NCI-H526 (cell line): ENCODE results near the gene TMEM74B.
"Not testable (repeated sequence)": the region's sequence is repeated elsewhere in the genome, so short reads cannot be mapped to it uniquely, and the experiment has no call there.

ENCODE experiments used
- DNase-seq, 2 experiments: peaks; one replicate each; lab custom pipeline; 2025; lab: John Stamatoyannopoulos, UW

TMEM74B gene

GRCh38 chr20:1184638-1185315, at the start of gene TMEM74B:
Gene TMEM74B (minus strand): TSS chr20:1184981. CDS start chr20:1183801, 1,180 bp downstream.
- DNase-seq: peak; percentile 18 to 65

DNA sequence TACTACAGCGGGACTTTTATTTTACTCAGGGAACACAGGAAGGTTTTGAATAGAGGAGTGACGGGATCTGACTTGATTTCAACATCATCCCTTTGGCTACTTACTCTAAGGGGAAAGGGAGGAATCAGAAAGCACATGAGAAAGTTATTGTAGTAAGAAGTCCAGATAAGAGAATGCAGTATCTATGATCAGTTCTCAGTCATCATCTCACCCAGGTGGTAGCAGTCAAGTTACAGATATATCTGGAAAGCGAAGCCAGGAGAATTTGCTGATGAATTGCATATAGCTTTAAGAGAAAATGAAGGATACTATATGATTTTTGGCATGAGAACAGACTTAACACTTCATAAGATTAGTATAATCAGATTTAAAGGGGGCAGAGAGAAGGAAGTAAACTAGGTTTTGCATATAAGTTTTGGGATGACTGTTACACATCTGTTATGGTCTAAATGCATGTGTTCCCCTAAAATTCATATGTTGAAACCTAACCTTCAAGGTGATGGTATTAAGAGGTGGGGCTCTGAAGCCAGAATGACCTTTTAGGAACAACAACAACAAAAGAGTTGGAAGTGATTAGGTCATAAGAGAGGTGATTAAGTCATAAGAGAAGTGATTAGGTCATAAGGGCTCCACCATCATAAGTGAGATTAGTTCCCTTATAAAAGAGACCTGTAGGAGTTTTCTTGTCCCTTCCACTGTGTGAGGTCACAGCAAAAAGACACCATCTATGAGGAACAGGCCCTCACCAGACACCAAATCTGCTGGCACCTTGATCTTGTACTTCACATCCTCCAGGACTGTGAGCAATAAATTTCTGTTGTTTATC, 47.7 kb upstream of the TMEM74B start:
- DNase-seq: no peak

DNA sequence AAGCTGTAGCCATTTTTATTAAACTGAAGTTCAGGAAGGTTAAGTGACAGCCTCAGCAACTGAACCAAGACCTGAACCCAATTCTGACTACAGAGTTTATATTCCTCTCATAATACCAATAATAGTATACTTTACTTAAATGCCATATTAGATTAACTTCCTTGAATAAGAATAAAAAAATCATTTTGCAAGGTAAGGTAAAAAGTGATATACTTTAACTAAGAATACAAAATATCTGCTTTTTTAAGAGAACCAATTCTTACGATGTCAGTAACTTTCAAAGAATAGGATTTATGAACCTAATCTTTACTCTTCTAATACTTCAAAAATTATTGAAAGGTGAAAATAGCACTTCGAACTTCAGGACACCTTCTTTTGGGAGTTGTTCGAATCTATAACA, 44.8 kb upstream of the TMEM74B start:
- no peak for DNase-seq

DNA sequence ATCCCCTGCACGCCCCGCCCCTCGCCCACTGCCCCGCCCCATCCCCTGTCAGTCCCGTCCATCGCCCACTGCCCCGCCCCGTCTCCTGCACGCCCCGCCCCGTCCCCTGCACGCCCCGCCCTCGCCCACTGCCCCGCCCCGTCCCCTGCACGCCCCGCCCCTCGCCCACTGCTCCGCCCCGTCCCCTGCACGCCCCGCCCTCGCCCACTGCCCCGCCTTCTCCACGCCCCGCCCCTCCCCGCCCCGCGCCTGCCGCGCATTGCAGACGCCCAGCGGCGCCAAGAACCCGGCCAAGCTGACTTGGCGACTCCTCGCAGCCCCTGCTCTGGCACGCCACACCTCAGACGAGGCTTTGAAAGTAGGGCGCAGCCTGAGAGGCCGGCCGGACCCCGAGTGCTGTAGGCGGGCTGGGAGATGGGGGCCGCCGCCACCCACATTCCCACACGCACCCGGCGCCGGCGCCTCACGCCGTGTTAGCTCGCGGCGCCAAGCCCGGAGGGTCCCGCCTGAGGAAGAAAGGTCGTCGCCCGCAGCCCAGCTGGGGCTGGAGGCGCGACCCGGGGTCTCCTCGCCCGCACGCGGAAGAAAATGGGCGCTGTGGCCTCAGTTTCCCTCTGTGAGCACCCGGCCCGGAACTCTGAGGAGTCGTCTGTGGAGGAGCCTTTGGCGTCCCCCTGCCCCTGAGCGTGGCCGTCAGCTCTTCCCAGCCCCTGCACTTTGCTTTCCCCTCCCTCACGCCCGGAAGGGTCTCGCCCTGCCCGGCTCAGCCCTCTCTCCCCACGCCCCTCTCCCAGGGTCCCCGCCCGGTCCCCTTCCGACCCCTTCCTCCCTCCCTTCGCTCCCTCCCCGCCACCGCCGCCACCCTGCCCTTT, 41.2 kb upstream of the TMEM74B start, which contains the start of gene RAD21L1:
Gene RAD21L1 (plus strand): TSS at position 262 of the 872 bp plus-strand sequence. CDS start 2,410 bp downstream, outside the sequence.
- peak; percentile 44 to 91 for DNase-seq

- DNase-seq: peak; percentile 37 to 92
Observed at GRCh38 chr20:1225263-1225782, 40.5 kb upstream of the TMEM74B start.

- DNase-seq: peak in 1 of 2 experiments; percentile 16
Observed at GRCh38 chr20:1224205-1224890, 39.6 kb upstream of the TMEM74B start.

- not testable (repeated sequence) for DNase-seq
Observed at GRCh38 chr20:1222750-1223149, 38.0 kb upstream of the TMEM74B start.

DNA sequence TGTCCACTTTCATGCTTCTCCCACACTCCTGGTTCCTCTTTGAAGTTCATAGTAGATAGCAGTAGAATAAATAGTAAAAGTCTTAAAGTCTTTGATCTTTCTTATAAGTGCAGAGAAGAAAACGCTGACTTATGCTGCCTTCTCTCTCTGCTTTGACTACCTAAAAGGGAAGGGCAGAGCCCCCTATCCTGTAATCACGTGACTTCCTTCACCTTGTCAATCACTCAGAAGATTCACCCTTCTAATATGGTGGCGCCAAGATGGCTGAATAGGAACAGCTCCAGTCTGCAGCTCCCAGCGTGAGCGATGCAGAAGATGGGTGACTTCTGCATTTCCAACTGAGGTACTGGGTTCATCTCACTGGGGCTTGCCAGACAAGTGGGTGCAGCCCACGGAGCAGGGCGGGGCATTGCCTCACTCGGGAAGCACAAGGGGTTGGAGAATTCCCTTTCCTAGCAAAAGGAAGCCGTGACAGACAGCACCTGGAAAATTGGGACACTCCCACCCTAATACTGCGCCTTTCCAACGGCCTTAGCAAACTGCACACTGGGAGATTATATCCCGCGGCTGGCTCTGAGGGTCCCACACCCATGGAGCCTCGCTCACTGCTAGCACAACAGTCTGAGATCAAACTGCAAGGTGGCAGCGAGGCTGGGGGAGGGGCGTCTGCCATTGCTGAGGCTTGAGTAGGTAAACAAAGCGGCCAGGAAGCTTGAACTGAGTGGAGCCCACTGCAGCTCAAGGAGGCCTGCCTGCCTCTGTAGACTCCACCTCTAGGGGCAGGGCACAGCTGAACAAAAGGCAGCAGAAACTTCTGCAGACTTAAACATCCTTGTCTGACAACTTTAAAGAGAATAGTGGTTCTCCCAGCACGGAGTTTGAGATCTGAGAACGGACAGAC, 32.0 kb upstream of the TMEM74B start:
- DNase-seq: not testable (repeated sequence)

DNA sequence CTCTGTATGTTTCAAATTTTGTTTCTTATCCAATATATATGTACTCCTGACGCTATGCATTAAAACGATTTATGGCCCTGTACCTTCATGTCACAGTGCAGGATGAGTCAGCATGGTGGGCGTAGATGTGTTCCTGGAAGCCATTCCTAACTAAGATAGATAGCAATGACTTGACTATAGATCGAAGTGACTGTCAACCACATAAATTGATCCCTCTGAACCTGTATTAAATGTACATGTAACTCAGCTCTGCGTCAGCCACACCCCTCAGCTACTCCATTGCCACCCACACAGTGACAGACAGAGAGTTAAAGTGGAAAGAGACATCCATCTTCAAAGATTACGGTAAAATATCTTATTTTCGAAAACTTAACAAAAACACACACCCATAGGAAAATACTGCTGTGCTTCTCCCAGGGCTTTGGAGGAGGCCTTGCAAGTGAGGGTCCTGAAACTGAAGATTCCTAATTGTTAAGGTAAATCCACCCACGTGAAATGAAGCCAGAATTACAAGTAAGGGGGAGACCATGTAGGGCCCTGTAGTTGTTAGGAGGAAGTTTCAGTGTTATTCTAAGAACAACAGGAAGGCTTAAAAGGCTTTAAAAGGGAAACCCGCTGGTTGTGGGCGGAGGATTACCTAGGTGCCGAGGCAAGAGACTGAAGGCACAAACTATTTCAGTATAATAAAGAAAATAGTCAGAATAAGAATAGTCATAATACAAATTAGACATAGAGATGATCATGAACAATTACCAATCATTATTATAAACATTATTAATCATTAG, 30.8 kb upstream of the TMEM74B start:
- no peak for DNase-seq

GRCh38 chr20:1214838-1215261, 30.1 kb upstream of the TMEM74B start:
- DNase-seq: no peak

DNA sequence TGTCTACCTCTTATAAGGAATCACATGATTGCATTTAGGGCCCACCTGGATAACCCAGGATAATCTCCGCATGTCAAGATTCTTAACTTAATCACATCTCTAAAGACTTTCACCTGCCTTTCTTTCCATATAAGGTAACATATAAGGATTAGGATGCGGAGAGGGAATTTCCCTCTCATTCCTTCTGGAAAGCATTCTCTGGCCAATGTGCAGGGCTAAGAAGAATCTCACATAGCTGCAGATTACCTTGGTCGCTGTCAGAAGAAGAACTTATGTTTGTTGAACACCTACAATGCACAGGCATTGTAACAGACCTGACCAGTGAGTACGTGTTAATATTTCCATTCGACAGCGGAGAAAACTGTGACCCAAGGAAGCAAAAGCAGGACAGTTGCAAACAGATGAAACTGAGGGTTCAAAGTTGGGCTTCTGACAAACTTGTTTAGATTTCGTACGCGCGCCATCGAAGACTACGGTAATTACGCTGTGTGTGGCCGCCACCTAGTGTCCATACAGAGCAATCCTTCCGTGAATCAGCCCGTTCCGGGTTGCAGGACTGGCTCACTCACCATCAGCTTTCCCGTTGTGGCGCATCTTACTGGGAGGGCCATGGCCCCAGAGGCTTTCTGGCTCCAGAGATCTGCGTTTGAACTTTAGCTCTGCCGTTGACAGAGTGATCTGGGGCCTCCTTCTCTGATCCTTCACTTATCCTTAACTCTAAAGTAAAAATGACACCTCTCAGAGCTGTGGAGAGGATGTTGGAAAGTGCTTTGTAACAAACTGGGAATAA, 28.0 kb upstream of the TMEM74B start:
- peak; percentile 24 to 88 for DNase-seq

DNA sequence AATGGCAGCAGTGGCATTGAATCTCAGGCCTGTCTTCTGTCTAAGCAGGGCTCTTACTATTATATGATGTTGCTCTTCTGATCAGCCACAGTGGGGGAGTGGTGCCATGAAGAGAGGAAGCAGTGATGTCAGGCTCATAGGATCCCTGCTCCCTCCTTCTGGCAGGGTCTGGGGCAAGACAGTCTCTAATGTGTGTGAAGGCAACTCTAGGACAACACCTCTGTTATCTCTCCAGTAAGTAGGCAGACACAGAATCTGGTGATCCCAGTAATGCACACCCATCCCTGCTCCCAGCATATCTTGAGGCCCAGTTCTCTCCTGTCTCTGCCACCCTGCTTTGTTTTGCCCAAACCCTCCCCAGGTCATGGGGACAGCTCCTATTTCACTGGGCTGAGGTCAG, 27.2 kb upstream of the TMEM74B start:
- DNase-seq: no peak

DNA sequence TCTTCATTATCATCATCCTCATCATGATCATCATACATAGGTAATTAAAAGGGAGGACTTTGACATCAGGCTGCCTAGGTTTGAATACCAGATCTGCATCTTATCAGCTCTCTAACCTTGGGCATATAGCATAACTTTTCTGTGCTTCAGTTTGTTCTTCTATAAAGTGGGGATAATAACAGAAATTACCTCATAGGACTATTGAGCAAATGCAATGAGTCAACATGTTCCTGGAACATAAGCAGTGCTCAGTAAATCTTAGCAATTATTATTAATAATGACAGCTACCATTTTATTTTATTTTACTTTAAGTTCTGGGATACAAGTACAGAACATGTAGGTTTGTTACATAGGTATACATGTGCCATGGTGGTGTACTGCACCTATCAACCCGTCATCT, 25.7 kb upstream of the TMEM74B start:
- DNase-seq: no peak

GRCh38 chr20:1209447-1210387, 24.9 kb upstream of the TMEM74B start:
- peak in 1 of 2 experiments; percentile 18 for DNase-seq

DNA sequence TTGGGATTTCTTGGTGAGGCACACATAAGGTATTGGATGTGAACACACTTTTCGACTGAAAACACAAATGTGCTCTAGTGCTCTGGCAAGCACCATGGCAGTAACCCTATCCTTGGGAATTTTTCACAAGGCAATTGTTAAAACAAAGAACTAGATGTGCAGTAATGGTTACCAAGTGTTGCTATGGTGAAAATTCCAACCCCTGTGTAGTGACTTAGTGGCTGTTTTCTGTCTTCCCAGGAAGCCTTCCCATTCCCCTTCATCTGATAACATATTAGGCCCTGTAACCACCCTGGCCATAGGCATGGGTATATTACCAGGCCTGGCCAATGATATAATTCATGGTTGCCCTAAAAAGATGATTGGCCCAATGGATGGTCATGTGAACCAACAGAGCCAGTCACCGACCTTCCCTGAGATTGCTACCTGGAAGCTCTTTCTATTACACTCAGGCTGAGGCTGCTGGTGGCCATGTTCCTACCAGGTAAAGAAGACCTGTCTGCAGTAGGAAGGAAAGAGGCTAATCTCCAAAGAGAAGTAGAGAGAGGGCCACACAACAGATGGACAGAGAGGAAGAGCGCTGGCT, 22.6 kb upstream of the TMEM74B start:
- no peak for DNase-seq

- no peak for DNase-seq
Observed at GRCh38 chr20:1206366-1207148, 21.8 kb upstream of the TMEM74B start.
